ENCODE measurements around the gene CORO1A. TPM values are rescaled to one million over a fixed set of nuclear protein-coding genes. Genes with fewer than 3 reads are reported as not detected.

Gene CORO1A
- total RNA-seq, 3 donors from 2014 or later (not counting 1 experiment from before 2014, with no cell fraction given), result 699 to 926 (median 829) TPM

DNA sequence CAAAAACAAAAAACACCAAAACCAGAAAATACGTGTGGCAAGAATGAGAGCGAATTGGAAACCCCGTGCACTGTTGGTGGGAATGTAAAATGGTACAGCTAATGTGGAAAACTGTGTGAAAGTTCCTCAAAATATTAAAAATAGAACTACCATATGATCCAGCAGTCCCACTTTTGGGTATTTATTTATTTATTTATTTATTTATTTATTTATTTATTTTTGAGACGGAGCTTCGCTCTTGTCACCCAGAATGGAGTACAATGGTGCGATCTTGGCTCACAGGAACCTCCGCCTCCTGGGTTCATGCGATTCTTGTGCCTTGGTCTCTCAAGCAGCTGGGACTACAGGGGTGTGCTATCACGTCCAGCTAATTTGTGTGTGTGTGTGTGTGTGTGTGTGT is 30.9 kb upstream of the CORO1A start:
- WGBS (ENCODE audit: insufficient coverage), result 97% methylated on average over 6 of the region's 9 CpGs
- no peaks in the 10 kb centered on the region for H3K4me1 Mint-ChIP-seq

DNA sequence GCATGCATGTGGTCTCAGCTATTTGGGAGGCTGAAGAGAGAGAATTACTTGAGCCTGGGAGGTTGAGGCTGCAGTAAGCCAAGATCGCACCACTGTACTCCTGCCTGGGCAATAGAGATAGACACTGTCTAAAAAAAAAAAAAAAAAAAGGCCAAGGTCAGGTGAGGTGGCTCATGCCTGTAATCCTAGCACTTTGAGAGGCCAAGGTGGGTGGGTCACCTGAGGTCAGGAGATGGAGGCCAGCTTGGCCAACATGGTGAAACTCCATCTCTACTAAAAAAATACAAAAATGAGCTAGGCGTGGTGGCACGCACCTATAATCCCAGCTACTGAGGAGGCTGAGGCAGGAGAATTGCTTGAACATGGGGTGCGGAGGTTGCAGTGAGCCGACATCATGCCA is 28.2 kb upstream of the CORO1A start:
- no peak overlapping the region for H3K4me3 ChIP-seq (ENCODE audit: low read length)
- no peak for DNase-seq
- WGBS (ENCODE audit: insufficient coverage), result 93% methylated on average over 5 of the region's 5 CpGs
- Mint-ChIP-seq H3K27me3 (ENCODE audit: low read depth in 2 of 2) (no peaks in the 10 kb centered on the region), H3K27ac (no peak overlapping the region), H3K4me1 (no peaks in the 10 kb centered on the region), H3K36me3 (no peaks in the 10 kb centered on the region), H3K4me3 (no peak overlapping the region), H3K9me3 (no peaks in the 10 kb centered on the region)
- peaks cover under 1% of the 10 kb centered on the region for H3K9me3 ChIP-seq (ENCODE audit: control insufficient read depth, insufficient read depth, low read length)
- no peak for ATAC-seq
- TF ChIP-seq, protein P1, sequence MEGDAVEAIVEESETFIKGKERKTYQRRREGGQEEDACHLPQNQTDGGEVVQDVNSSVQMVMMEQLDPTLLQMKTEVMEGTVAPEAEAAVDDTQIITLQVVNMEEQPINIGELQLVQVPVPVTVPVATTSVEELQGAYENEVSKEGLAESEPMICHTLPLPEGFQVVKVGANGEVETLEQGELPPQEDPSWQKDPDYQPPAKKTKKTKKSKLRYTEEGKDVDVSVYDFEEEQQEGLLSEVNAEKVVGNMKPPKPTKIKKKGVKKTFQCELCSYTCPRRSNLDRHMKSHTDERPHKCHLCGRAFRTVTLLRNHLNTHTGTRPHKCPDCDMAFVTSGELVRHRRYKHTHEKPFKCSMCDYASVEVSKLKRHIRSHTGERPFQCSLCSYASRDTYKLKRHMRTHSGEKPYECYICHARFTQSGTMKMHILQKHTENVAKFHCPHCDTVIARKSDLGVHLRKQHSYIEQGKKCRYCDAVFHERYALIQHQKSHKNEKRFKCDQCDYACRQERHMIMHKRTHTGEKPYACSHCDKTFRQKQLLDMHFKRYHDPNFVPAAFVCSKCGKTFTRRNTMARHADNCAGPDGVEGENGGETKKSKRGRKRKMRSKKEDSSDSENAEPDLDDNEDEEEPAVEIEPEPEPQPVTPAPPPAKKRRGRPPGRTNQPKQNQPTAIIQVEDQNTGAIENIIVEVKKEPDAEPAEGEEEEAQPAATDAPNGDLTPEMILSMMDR (IDR thresholded peaks at IDR 0.05), result no peak
- H3K27me3 ChIP-seq (ENCODE audit: control insufficient read depth, insufficient read depth, low read length), result no peaks in the 10 kb centered on the region
- H3K27ac ChIP-seq (ENCODE audit: low read length), result no peak overlapping the region
- H3K36me3 ChIP-seq (ENCODE audit: control insufficient read depth, insufficient read depth, low read length), result no peaks in the 10 kb centered on the region
- intact Hi-C loops (cut with micrococcal nuclease), result no loop called here
- H3K4me1 ChIP-seq (ENCODE audit: control insufficient read depth, insufficient read depth, low read length), result peaks cover 2% of the 10 kb centered on the region

More for the DNA sequence above, 30.9 kb upstream of the CORO1A start:
- H3K27ac ChIP-seq (ENCODE audit: low read length), result no peak overlapping the region
- no peaks in the 10 kb centered on the region for H3K27me3 ChIP-seq (ENCODE audit: control insufficient read depth, insufficient read depth, low read length)
- H3K4me1 ChIP-seq (ENCODE audit: control insufficient read depth, insufficient read depth, low read length), result peaks cover 4% of the 10 kb centered on the region
- TF ChIP-seq, protein P1 (IDR thresholded peaks at IDR 0.05), result no peak
- peaks cover 11% of the 10 kb centered on the region for H3K9me3 ChIP-seq (ENCODE audit: control insufficient read depth, insufficient read depth, low read length)
- Mint-ChIP-seq H3K27ac (no peak overlapping the region), H3K4me3 (no peak overlapping the region), H3K9me3 (peaks cover 2 to 3% of the 10 kb centered on the region in 2 donors), H3K36me3 (peaks cover 9% of the 10 kb centered on the region), H3K27me3 (ENCODE audit: low read depth in 2 of 2) (no peaks in the 10 kb centered on the region)
- H3K4me3 ChIP-seq (ENCODE audit: low read length), result no peak overlapping the region
- DNase-seq (no peak), ATAC-seq (no peak)
- H3K36me3 ChIP-seq (ENCODE audit: control insufficient read depth, insufficient read depth, low read length), result no peaks in the 10 kb centered on the region
- intact Hi-C loops (cut with micrococcal nuclease), result no loop called here

DNA sequence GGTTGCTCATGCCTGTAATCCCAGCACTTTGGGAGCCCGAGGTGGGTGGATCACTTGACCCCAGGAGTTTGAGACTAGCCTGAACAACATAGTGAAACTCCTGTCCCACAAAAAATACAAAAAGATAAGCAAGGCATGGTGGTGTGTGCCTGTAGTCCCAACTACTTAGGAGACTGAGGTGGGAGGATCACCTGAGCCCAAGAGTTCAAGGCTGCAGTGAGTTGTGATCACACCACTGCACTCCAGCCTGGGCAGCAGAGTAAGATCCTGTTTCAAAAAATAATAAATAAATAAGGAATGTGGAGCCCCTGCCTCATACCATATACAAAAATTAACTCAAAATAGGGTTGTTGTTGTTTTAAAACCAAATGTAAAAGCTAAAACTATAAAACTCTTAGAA is 26.2 kb upstream of the CORO1A start:
- Histone ChIP-seq H3K27ac (ENCODE audit: low read length) (no peak overlapping the region), H3K4me3 (ENCODE audit: low read length) (no peak overlapping the region), H3K27me3 (ENCODE audit: control insufficient read depth, insufficient read depth, low read length) (no peaks in the 10 kb centered on the region), H3K36me3 (ENCODE audit: control insufficient read depth, insufficient read depth, low read length) (no peaks in the 10 kb centered on the region), H3K9me3 (ENCODE audit: control insufficient read depth, insufficient read depth, low read length) (no peaks in the 10 kb centered on the region), H3K4me1 (ENCODE audit: control insufficient read depth, insufficient read depth, low read length) (no peaks in the 10 kb centered on the region)
- TF ChIP-seq, protein P1 (IDR thresholded peaks at IDR 0.05), result no peak
- 100% methylated on average over 1 of the region's 1 CpG for WGBS (ENCODE audit: insufficient coverage)
- no peaks in the 10 kb centered on the region for H3K9me3 Mint-ChIP-seq
- no peak overlapping the region for H3K4me3 Mint-ChIP-seq
- intact Hi-C loops (cut with micrococcal nuclease), result no loop called here
- H3K27me3 Mint-ChIP-seq (ENCODE audit: low read depth in 2 of 2), result no peaks in the 10 kb centered on the region
- H3K4me1 Mint-ChIP-seq, result peaks cover 0 to 3% of the 10 kb centered on the region in 2 donors
- ATAC-seq (no peak), DNase-seq (no peak)
- H3K27ac Mint-ChIP-seq, result no peak overlapping the region
- no peaks in the 10 kb centered on the region for H3K36me3 Mint-ChIP-seq

DNA sequence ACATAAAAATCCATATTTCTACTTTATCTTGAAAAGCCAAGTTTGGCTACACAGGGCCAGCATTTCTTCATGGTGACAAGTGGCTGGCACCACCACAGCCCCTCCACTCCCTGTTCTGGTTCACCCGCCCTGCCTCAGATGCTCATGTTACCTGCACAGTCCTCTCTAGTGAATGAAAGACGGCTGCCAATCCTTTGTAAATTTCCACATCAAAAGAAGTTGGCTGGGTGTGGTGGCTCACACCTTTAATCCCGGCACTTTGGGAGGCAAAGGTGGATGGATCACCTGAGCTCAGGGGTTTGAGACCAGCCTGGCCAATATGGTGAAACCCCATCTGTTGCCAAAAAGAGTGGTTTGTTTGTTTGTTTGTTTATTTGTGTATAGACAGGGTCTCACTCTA is 19.9 kb upstream of the CORO1A start:
- no peaks in the 10 kb centered on the region for H3K9me3 Mint-ChIP-seq
- Histone ChIP-seq H3K9me3 (ENCODE audit: control insufficient read depth, insufficient read depth, low read length) (no peaks in the 10 kb centered on the region), H3K4me1 (ENCODE audit: control insufficient read depth, insufficient read depth, low read length) (peaks cover 47% of the 10 kb centered on the region), H3K27me3 (ENCODE audit: control insufficient read depth, insufficient read depth, low read length) (no peaks in the 10 kb centered on the region), H3K4me3 (ENCODE audit: low read length) (no peak overlapping the region), H3K27ac (ENCODE audit: low read length) (no peak overlapping the region), H3K36me3 (ENCODE audit: control insufficient read depth, insufficient read depth, low read length) (no peaks in the 10 kb centered on the region)
- no peak overlapping the region for H3K4me3 Mint-ChIP-seq
- TF ChIP-seq, protein P1 (IDR thresholded peaks at IDR 0.05), result no peak
- no peak for ATAC-seq
- DNase-seq, result no peak
- WGBS (ENCODE audit: insufficient coverage), result 71% methylated on average over 3 of the region's 3 CpGs
- intact Hi-C loops (cut with micrococcal nuclease), result no loop called here
- no peak overlapping the region for H3K27ac Mint-ChIP-seq
- H3K36me3 Mint-ChIP-seq, result no peaks in the 10 kb centered on the region
- no peaks in the 10 kb centered on the region for H3K27me3 Mint-ChIP-seq (ENCODE audit: low read depth in 2 of 2)
- peaks cover 30 to 39% of the 10 kb centered on the region in 2 donors for H3K4me1 Mint-ChIP-seq

Data from natural killer cell (primary cell).